ENCODE data around the gene ZNF451.
"Not testable (repeated sequence)": the region's sequence is repeated elsewhere in the genome, so short reads cannot be mapped to it uniquely, and the experiment has no call there.

ZNF451 gene

DNA sequence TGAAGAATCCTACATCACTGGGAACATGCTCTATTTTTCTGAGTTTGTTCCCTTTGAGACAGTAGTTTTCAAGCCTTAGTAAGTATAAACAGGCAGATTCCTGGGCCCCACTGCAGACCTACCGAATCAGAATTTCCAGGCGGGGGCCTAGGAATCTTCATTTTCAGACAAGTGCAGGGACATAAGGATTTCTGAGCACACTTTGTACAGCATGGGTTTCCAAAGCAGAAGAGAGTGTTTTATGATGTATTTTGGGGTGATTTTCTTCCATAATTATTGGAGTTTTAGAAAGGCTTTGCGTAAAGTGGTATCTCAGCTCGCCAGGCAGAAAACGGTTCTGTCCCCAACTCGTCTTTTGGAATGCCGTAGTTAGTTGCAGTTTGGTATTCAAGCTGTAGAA, 1.4 kb downstream of the ZNF451 start:
- DNase-seq, result not testable (repeated sequence)

DNA sequence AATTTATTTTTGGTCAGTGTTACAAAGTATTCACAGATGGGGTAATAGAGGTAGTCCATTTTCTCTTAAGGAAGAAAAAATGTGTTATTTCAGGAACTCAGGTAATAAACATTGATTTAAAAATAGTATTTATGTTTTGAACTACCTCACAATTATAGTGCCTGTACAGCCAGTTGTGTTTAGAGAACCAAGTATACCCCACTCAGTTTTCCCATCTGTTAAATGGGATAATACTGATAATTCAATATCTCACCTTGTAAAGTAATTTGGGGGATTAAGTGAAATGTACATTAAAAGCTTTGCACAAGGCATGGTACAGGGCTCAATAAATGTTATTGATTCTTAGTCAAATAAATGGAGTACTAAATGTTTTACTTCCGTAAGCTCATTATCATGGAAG, 4.7 kb downstream of the ZNF451 start:
- DNase-seq, result no peak

DNA sequence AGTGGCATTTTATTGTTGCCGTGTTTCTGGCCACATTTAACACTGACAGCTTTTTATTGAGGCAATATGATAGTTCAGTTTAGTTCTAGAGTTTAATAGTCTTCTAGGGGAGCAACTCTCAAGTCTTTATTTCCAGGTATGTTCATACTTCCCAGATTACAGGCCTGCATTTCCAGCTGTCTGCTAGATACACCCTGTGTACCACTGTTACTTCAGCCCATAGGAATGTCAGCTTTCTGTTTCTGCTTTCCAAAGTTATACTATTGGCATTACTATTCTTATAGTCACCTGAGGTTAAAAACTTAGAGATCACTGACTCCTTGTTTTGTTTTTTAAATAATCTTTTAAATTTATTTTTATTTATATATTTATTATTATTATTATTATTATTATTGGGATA, 7.6 kb downstream of the ZNF451 start:
- DNase-seq, result no peak

GRCh38 chr6:57102976-57103375, 13.0 kb downstream of the ZNF451 start:
- no peak for DNase-seq

DNA sequence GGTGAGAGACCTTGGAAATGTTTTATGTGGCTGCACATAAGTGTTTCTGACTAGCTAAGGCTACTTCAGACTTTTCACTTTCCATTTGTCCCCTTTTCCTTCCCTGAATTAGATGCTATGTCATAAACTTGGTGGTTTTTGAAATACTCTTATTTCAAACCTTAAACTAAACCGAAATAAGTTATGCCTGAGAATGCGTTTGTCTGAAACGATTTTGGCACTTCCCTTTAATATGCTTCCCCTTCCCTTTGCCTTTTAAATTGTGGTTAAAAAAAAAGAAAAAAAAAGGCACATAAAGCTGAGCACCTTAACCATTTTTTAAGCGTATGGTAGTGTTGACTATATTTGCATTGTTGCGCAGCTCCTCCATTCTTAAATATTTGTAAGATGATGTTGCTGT, 14.3 kb downstream of the ZNF451 start:
- DNase-seq, result no peak

GRCh38 chr6:57106990-57107389, 17.0 kb downstream of the ZNF451 start:
- DNase-seq, result no peak

DNA sequence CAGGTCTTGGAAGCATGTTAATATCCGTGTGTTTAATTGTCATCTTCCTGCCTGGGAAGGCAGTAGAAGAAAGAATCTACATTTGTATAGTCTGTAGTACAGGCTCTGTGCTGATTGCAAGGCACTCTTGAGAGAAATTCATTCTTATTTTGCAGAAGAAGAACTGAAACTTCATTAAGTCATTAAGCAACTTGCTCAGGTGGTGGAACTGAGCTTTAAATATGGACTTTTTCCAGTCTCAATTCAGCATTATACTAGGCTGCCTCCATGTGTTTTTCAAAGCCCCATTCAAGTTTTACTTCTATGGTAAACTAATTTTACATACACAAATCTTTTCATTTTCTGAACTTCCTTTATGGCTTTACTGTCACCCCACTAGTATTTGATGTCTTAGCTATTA, 18.7 kb downstream of the ZNF451 start:
- no peak for DNase-seq

DNA sequence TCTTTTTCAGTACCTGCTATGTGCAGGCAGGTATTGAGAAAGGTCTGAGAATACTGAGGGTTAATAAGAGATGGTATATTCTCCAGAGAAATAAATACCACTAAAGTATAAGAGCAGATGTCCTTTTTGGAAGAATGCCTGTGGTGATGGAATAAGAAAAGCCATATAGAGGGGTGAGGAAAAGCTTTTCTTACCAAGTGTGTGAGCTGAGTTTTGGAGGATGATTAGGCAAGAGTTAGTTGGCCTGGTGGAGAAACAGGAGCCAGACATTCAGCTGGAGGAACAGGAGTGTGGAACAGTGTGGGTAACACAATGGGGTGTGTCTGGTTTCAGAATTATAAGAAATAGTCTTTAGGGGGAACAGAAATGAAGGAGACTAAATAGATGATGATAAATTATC, 19.9 kb downstream of the ZNF451 start:
- DNase-seq, result no peak

- no peak for DNase-seq
Measured at GRCh38 chr6:57113105-57113504, 23.1 kb downstream of the ZNF451 start.

DNA sequence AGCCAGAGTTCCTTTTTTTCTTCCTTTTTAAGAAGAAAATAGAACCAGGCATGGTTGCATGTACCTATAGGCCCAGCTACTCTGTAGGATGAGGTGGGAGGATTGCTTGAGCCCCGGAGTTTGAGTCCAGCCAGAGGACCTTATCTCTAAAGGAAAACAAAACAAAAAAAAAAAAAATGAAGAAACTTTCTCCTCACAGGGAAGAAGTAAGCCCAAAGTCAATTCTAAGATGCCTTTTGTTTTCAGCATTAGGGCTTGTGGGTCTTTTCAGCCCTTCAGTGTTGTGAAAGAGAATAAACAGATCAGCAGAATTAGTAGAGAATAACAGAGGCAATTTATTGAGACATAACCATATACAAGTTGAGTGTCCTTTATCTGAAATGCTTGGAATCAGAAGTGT, 26.8 kb downstream of the ZNF451 start:
- DNase-seq, result no peak

DNA sequence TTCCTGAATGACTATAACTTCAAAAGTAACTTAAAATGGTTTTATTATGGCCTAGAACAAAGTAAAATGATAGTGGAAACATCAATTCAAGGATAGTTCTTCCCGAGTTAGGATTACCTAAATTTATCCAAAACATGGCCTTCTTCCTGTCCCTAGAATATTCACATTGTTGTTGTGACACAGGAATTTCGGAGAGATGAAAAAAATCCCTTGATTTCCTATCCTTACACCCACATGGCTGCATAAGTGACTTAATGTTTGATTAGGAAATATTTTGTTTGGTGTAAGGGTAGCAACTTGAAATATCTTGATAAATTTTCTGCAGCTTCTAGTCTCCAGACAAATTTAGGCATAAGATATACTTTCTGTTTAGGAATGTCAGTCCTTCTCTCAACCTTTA, 27.8 kb downstream of the ZNF451 start:
- no peak for DNase-seq

- DNase-seq, result no peak
Measured at GRCh38 chr6:57123111-57123510, 33.1 kb downstream of the ZNF451 start.

DNA sequence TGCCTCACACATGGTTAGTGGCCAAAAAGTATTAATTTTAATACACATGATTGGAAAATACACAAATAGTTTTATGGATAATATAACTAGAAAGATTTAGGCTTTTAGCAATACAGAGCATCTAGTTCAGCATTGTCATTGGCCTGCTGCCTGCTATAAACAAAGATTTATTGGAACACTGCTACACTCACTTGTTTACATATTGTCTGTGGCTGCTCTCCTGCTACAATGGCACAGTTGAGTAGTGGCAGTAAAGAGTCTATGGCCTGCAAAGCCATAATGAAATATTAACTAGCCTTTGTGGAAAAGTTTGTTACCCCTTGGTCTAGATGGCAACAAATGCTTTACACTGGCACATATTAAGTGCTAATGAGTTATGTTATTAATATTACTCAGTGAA, 37.8 kb downstream of the ZNF451 start:
- DNase-seq, result no peak

- no peak for DNase-seq
Measured at GRCh38 chr6:57130661-57131177, 40.7 kb downstream of the ZNF451 start.

GRCh38 chr6:57134954-57135353, 45.0 kb downstream of the ZNF451 start:
- DNase-seq, result no peak

- no peak for DNase-seq
Measured at GRCh38 chr6:57135885-57136284, 45.9 kb downstream of the ZNF451 start.

DNA sequence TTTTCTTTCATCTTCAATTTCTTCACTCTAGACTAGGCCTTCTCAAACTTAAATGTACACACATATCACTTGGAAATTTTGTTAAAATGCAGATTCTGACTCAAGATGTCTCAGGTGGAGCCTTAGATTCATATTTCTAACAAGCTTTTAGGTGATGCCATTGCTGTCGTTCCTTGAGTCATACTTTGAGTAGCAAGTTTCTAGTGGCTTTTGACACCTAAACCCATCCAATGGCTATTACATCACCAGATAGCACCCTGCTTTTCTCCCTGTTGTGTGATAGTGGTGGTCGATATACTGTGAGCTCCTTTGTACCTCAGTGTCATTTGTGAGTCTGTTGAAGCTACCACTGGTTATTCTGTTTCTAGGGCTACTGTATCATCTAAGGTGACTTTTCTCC, 47.4 kb downstream of the ZNF451 start:
- no peak for DNase-seq

- no peak for DNase-seq
Measured at GRCh38 chr6:57138026-57138425, 48.0 kb downstream of the ZNF451 start.

- DNase-seq, result no peak
Measured at GRCh38 chr6:57141451-57142177, 51.6 kb downstream of the ZNF451 start.

DNA sequence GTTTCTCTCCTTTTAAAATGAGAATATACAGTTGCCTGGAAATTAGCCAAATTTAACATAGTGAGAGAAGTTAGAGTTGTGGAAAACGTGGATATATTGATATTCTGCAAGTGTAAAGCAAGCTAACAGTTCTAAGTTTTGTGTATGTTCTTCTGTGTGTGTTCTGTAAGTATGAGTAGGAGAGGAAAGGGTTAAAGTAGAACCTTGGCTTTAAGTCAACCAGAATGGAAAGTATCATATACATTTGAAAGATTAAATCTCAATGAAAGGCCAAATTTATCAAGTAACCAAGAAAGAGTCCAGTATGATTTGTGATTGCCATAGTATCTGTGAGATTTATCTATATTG, 52.2 kb downstream of the ZNF451 start:
- no peak for DNase-seq

DNA sequence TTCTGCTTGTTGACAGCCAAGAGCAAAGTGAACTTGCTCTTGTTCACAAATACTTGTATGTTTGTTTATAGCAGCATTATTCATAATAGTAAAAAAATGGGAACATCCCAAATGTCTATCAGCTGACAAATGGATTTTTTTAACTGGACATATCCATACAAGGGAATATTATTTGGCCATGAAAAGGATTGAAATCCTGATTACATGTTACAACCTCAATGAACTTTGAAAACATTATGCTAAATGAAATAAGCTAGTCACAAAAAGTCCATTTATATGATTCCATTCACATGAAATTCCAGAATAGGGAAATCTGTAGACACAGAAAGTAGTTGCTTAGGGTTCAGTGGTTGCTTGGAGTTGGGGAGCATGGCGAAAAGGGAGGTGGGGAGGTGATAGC, 53.7 kb downstream of the ZNF451 start:
- DNase-seq, result no peak

DNA sequence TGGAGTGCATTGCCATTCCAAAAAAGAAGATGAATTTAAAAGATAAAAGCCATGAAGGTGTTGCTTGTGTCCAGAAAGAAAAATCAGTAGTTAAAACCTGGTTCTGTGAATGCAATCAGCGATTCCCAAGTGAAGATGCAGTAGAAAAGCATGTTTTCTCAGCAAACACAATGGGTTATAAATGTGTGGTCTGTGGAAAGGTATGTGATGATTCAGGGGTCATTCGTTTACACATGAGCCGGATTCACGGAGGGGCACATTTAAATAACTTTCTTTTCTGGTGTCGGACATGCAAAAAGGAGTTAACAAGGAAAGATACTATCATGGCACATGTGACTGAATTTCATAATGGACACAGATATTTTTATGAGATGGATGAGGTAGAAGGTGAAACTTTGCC, 57.4 kb downstream of the ZNF451 start:
- DNase-seq, result no peak

GRCh38 chr6:57147955-57148858, 58.2 kb downstream of the ZNF451 start:
- DNase-seq, result no peak
